Activated CD8-positive, alpha-beta memory T cell treated with anti-CD3 and anti-CD28 coated beads for 36 hours (primary cell): ENCODE measurements around the gene INS. TPM values are rescaled to one million over a fixed set of nuclear protein-coding genes. Genes with fewer than 3 reads are reported as not detected.

Experiments used
- CTCF ChIA-PET: fragments of 350-600 bp; sonication (Branson Sonifier 250); formaldehyde crosslinking; loops from one replicate; lab custom pipeline; 2021; ENCODE audit warnings: antibody characterized with exemption; lab: Charles Lee
- POLR2A ChIA-PET: fragments of 350-600 bp; sonication (Branson Sonifier 250); formaldehyde crosslinking; loops from one replicate; lab custom pipeline; 2021; ENCODE audit warnings: antibody characterized with exemption; lab: Charles Lee
- total RNA-seq, 2 experiments: library from RNA; stranded (reverse); gene quantifications; one replicate each; pipeline ENCODE4 v1.2.3, GENCODE V29; 2021

INS gene
- total RNA-seq, 2 experiments from 2014 or later = not detected

GRCh38 chr11:2169626-2170570 lies 8.9 kb upstream of the INS start:
- POLR2A ChIA-PET = no interaction called here
- CTCF ChIA-PET = interaction anchor here (1.1 kb wide), 1 partner anchor 13 kb away, joined by 3 read pairs; no protein-coding TSS in a partner anchor

- ChIA-PET CTCF (interaction anchor here (1.0 to 1.1 kb wide), 2 partner anchors 12 to 26 kb away, joined by 3 read pairs; no protein-coding TSS in a partner anchor), POLR2A (no interaction called here)
Observed at GRCh38 chr11:2169005-2169378, 8.0 kb upstream of the INS start.

- CTCF ChIA-PET = interaction anchor here (1.0 kb wide), 1 partner anchor 26 kb away, joined by 3 read pairs; no protein-coding TSS in a partner anchor
- POLR2A ChIA-PET = no interaction called here
Observed at GRCh38 chr11:2168286-2169004, 7.4 kb upstream of the INS start.

GRCh38 chr11:2167141-2168045 lies 6.4 kb upstream of the INS start:
- ChIA-PET POLR2A (no interaction called here), CTCF (interaction anchor here (0.9 to 1.2 kb wide), 2 partner anchors 26 to 254 kb away, joined by 3 read pairs; no protein-coding TSS in a partner anchor)

- CTCF ChIA-PET = interaction anchor here (0.8 to 1.5 kb wide), 5 partner anchors 10 to 254 kb away, joined by 3 to 5 read pairs (median 3); no protein-coding TSS in a partner anchor
- POLR2A ChIA-PET = no interaction called here
Observed at GRCh38 chr11:2166091-2166851, 5.3 kb upstream of the INS start.

GRCh38 chr11:2165571-2165970 lies 4.6 kb upstream of the INS start:
- CTCF ChIA-PET = interaction anchor here (0.6 to 1.5 kb wide), 4 partner anchors 9 to 254 kb away, joined by 3 read pairs; no protein-coding TSS in a partner anchor
- POLR2A ChIA-PET = no interaction called here

GRCh38 chr11:2164861-2165555 lies 4.0 kb upstream of the INS start:
- CTCF ChIA-PET = interaction anchor here (0.6 to 2.4 kb wide), 7 partner anchors 9 to 304 kb away, joined by 3 to 11 read pairs (median 3); no protein-coding TSS in a partner anchor
- POLR2A ChIA-PET = no interaction called here

GRCh38 chr11:2164081-2164480 lies 3.1 kb upstream of the INS start:
- CTCF ChIA-PET = interaction anchor here (1.2 to 2.4 kb wide), 4 partner anchors 13 to 332 kb away, joined by 3 to 11 read pairs (median 4); no protein-coding TSS in a partner anchor
- POLR2A ChIA-PET = no interaction called here

- CTCF ChIA-PET = interaction anchor here (1.2 to 2.4 kb wide), 4 partner anchors 12 to 331 kb away, joined by 3 to 11 read pairs (median 4); no protein-coding TSS in a partner anchor
- POLR2A ChIA-PET = no interaction called here
Observed at GRCh38 chr11:2163428-2163978, 2.5 kb upstream of the INS start.

GRCh38 chr11:2159536-2160413 lies 1.2 kb downstream of the INS start:
- POLR2A ChIA-PET = no interaction called here
- CTCF ChIA-PET = interaction anchor here (0.9 kb wide), 1 partner anchor 323 kb away, joined by 3 read pairs; no protein-coding TSS in a partner anchor

- CTCF ChIA-PET = interaction anchor here (0.9 kb wide), 1 partner anchor 323 kb away, joined by 3 read pairs; no protein-coding TSS in a partner anchor
- POLR2A ChIA-PET = no interaction called here
Observed at GRCh38 chr11:2158966-2159365, 2.0 kb downstream of the INS start.

- ChIA-PET CTCF (interaction anchor here (3.0 to 16.3 kb wide), 2 partner anchors 125 to 505 kb away, joined by 18 to 444 read pairs; no protein-coding TSS in a partner anchor), POLR2A (no interaction called here)
Observed at GRCh38 chr11:2158296-2158737, 2.7 kb downstream of the INS start.

GRCh38 chr11:2157294-2158040 lies 3.5 kb downstream of the INS start:
- ChIA-PET CTCF (interaction anchor here (1.7 to 16.3 kb wide), 5 partner anchors 12 to 507 kb away, joined by 3 to 444 read pairs (median 11); no protein-coding TSS in a partner anchor), POLR2A (no interaction called here)

- ChIA-PET POLR2A (no interaction called here), CTCF (interaction anchor here (0.6 to 16.3 kb wide), 13 partner anchors 9 to 506 kb away, joined by 3 to 444 read pairs (median 5); no protein-coding TSS in a partner anchor)
Observed at GRCh38 chr11:2156416-2157182, 4.4 kb downstream of the INS start.
